GM23248 (cell line): ENCODE results near the gene ALDH3B2.

Source experiments
- EZH2 ChIP-seq: fragments of 200-600 bp; sonication (generic); IDR thresholded peaks from 2 replicates; pipeline ENCODE4 v1.6.1; 2018; ENCODE audit warnings: antibody characterized with exemption, mild to moderate bottlenecking; ENCODE audit not compliant: insufficient read depth, poor library complexity, severe bottlenecking
- EZH2phosphoT487 ChIP-seq: fragments of 200-600 bp; sonication (generic); IDR thresholded peaks from 2 replicates; pipeline ENCODE4 v1.6.1; 2018; ENCODE audit warnings: antibody characterized with exemption, moderate library complexity, mild to moderate bottlenecking, low read depth; ENCODE audit not compliant: insufficient read depth

DNA sequence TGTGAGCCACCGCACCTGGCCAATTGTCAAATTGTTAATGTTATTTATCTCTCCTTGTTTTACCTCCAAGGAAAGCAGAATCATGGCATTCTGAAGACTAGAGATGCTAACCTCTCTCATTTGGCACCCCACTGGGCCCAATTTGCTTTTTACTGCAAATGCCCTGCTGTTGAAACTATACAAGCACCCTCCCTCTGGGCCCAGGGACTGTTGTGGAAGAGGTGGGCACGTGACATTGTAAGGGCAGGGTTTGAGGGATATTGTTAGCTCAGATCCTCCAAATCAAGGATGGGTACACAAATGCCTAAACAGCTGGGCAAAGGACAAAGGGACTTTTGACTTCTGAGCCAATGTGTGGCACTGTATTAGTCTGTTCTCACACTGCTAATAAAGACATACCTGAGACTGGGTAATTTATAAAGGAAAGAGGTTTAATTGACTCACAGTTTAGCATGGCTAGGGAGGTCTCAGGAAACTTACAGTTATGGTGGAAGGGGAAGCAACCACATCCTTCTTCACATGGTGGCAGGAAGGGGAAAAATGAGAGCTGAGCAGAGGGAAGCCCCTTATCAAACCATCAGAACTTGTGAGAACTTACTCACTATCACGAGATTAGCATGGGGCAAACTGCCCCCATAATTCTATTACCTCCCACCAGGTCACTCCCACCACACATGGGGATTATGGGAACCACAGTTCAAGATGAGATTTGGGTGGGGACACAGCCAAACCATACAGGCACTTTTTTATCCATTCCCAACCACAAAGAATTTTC is 6.5 kb upstream of the ALDH3B2 start:
- TF ChIP-seq EZH2: no peak
- TF ChIP-seq EZH2phosphoT487: no peak
